NCI-H2196 (cell line): Measurements from ENCODE around the gene COQ10A.
A peak's percentile ranks its signal among the peaks of the same experiment; 100 is the strongest.
"Not testable (repeated sequence)": the region's sequence is repeated elsewhere in the genome, so short reads cannot be mapped to it uniquely, and the experiment has no call there.

ENCODE experiments used
- DNase-seq: peaks from one replicate; lab custom pipeline; 2025; ENCODE audit not compliant: unreplicated experiment; lab: John Stamatoyannopoulos, UW

Gene COQ10A

GRCh38 chr12:56274299-56274698 lies 7.6 kb downstream of the COQ10A start:
- no peak for DNase-seq

- DNase-seq, result no peak
Measured at GRCh38 chr12:56278905-56279304, 12.2 kb downstream of the COQ10A start.

- no peak for DNase-seq
Measured at GRCh38 chr12:56280849-56281248, 14.1 kb downstream of the COQ10A start.

GRCh38 chr12:56282030-56282429 lies 15.3 kb downstream of the COQ10A start:
- DNase-seq, result no peak

- no peak for DNase-seq
Measured at GRCh38 chr12:56282579-56282978, 15.8 kb downstream of the COQ10A start.

GRCh38 chr12:56284263-56284662 lies 17.5 kb downstream of the COQ10A start:
- not testable (repeated sequence) for DNase-seq

GRCh38 chr12:56286044-56286830 lies 19.5 kb downstream of the COQ10A start:
- no peak for DNase-seq

GRCh38 chr12:56288705-56289387 lies 22.1 kb downstream of the COQ10A start:
- no peak for DNase-seq

- DNase-seq, result no peak
Measured at GRCh38 chr12:56293795-56294194, 27.1 kb downstream of the COQ10A start.

GRCh38 chr12:56296295-56296694 lies 29.6 kb downstream of the COQ10A start:
- no peak for DNase-seq

GRCh38 chr12:56297400-56297799 lies 30.7 kb downstream of the COQ10A start:
- no peak for DNase-seq

- no peak for DNase-seq
Measured at GRCh38 chr12:56298828-56299227, 32.1 kb downstream of the COQ10A start.

GRCh38 chr12:56299308-56299852 lies 32.6 kb downstream of the COQ10A start:
- no peak for DNase-seq

- peak; percentile 98 for DNase-seq
Measured at GRCh38 chr12:56299853-56300643, 33.3 kb downstream of the COQ10A start, which contains the start of gene CS. TSS of gene CS (minus strand) at chr12:56300330. CDS start at chr12:56300201, 129 bp downstream.

GRCh38 chr12:56300644-56301464 lies 34.1 kb downstream of the COQ10A start:
- no peak for DNase-seq

- no peak for DNase-seq
Measured at GRCh38 chr12:56304276-56304675, 37.5 kb downstream of the COQ10A start.

- no peak for DNase-seq
Measured at GRCh38 chr12:56304872-56305590, 38.3 kb downstream of the COQ10A start.

GRCh38 chr12:56307221-56307965 lies 40.7 kb downstream of the COQ10A start:
- DNase-seq, result no peak

- DNase-seq, result no peak
Measured at GRCh38 chr12:56308714-56309113, 42.0 kb downstream of the COQ10A start.
